Medulla oblongata (tissue), 1 donor: ENCODE measurements around the gene ASIC2.

Experiments
- DNase-seq: peaks from one replicate; pipeline ENCODE4 v3.0.0-alpha.2; 2015; ENCODE audit errors: extremely low spot score

ASIC2 gene

GRCh38 chr17:33202796-33203495 is 90.1 kb downstream of the ASIC2 start:
- DNase-seq, result no peak

GRCh38 chr17:33202021-33202420 is 91.1 kb downstream of the ASIC2 start:
- no peak for DNase-seq

GRCh38 chr17:33201283-33201682 is 91.8 kb downstream of the ASIC2 start:
- DNase-seq, result no peak

GRCh38 chr17:33200587-33200986 is 92.5 kb downstream of the ASIC2 start:
- no peak for DNase-seq

- no peak for DNase-seq
Observed at GRCh38 chr17:33199571-33200510, 93.3 kb downstream of the ASIC2 start.

- no peak for DNase-seq
Observed at GRCh38 chr17:33198954-33199353, 94.1 kb downstream of the ASIC2 start.

- no peak for DNase-seq
Observed at GRCh38 chr17:33197342-33197741, 95.8 kb downstream of the ASIC2 start.

GRCh38 chr17:33196883-33197282 is 96.2 kb downstream of the ASIC2 start:
- DNase-seq, result no peak

GRCh38 chr17:33192951-33193911 is 99.9 kb downstream of the ASIC2 start:
- no peak for DNase-seq

- no peak for DNase-seq
Observed at GRCh38 chr17:33183487-33184026, 109.5 kb downstream of the ASIC2 start.

GRCh38 chr17:33179151-33179550 is 113.9 kb downstream of the ASIC2 start:
- DNase-seq, result no peak

GRCh38 chr17:33178681-33179080 is 114.4 kb downstream of the ASIC2 start:
- DNase-seq, result no peak

GRCh38 chr17:33175562-33175961 is 117.5 kb downstream of the ASIC2 start:
- DNase-seq, result no peak

- no peak for DNase-seq
Observed at GRCh38 chr17:33171931-33172330, 121.2 kb downstream of the ASIC2 start.

- DNase-seq, result no peak
Observed at GRCh38 chr17:33169580-33170285, 123.4 kb downstream of the ASIC2 start.

GRCh38 chr17:33167736-33168135 is 125.4 kb downstream of the ASIC2 start:
- DNase-seq, result no peak

- no peak for DNase-seq
Observed at GRCh38 chr17:33166472-33166871, 126.6 kb downstream of the ASIC2 start.

GRCh38 chr17:33164169-33164881 is 128.8 kb downstream of the ASIC2 start:
- DNase-seq, result no peak

GRCh38 chr17:33163533-33164168 is 129.4 kb downstream of the ASIC2 start:
- no peak for DNase-seq
